ENCODE data around the gene COL23A1.

COL23A1 gene

DNA sequence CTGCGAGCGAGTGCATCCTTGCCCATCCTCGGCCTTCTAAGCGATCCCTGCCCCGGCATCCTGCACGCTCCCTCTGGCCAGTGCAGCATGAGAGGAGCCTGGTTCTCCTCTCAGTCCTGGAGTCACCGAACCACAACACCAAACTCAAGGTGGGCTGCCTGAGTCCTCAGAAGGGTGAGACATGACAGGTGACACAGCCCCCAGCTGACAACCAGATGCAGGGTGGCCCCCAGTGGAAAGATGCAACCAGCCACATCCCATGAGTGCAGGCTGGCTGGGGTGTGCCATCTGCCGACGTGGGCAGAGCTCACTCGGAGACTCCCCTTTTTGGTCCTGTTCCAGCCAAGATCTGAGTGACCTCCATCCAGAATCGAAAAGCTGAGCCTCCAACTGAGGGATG is 58.4 kb downstream of the COL23A1 start:
- Histone ChIP-seq H3K4me1 (no peaks in the 10 kb centered on the region), H3K27me3 (peaks cover 0 to 9% of the 10 kb centered on the region in 2 donors), H3K27ac (no peak overlapping the region), H3K36me3 (no peaks in the 10 kb centered on the region), H3K9me3 (no peaks in the 10 kb centered on the region), H3K4me3 (no peak overlapping the region)
- intact Hi-C loops (cut with DNase I; ENCODE audit: low total_unique reads) = no loop called here
- TF ChIP-seq, protein P1, sequence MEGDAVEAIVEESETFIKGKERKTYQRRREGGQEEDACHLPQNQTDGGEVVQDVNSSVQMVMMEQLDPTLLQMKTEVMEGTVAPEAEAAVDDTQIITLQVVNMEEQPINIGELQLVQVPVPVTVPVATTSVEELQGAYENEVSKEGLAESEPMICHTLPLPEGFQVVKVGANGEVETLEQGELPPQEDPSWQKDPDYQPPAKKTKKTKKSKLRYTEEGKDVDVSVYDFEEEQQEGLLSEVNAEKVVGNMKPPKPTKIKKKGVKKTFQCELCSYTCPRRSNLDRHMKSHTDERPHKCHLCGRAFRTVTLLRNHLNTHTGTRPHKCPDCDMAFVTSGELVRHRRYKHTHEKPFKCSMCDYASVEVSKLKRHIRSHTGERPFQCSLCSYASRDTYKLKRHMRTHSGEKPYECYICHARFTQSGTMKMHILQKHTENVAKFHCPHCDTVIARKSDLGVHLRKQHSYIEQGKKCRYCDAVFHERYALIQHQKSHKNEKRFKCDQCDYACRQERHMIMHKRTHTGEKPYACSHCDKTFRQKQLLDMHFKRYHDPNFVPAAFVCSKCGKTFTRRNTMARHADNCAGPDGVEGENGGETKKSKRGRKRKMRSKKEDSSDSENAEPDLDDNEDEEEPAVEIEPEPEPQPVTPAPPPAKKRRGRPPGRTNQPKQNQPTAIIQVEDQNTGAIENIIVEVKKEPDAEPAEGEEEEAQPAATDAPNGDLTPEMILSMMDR (IDR thresholded peaks at IDR 0.05) = no peak
- DNase-seq = peak in 1 of 2 donors; percentile 28

DNA sequence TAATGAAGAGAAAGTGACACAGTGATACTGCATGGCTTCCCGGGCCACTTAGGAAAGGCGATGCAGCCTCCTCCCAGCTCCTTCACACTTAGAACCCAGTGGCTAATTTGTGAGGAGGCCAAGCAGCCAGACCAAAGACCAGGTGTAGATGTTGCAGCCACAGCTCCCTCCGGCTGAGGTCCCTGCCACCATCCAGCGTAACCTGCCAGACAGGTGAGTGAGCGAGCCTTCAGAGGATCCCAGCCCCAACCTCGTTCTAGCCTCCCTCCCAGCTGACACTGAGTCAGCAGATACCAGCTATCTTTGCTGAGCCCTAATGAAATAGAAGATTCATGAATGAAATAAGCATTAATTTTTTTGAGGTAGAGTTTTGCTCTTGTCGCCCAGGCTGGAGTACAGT is 59.7 kb downstream of the COL23A1 start:
- Histone ChIP-seq H3K9me3 (no peaks in the 10 kb centered on the region), H3K4me1 (no peaks in the 10 kb centered on the region), H3K36me3 (no peaks in the 10 kb centered on the region), H3K27ac (no peak overlapping the region), H3K4me3 (no peak overlapping the region), H3K27me3 (peaks cover 0 to 5% of the 10 kb centered on the region in 2 donors)
- TF ChIP-seq, protein P1 (IDR thresholded peaks at IDR 0.05) = no peak
- no peak for DNase-seq
- intact Hi-C loops (cut with DNase I; ENCODE audit: low total_unique reads) = no loop called here

- intact Hi-C loops (cut with DNase I; ENCODE audit: low total_unique reads) = no loop called here
- H3K27me3 ChIP-seq = no peaks in the 10 kb centered on the region
- no peaks in the 10 kb centered on the region for H3K9me3 ChIP-seq
- TF ChIP-seq, protein P1 (IDR thresholded peaks at IDR 0.05) = no peak
- no peaks in the 10 kb centered on the region for H3K4me1 ChIP-seq
- H3K27ac ChIP-seq = no peak overlapping the region
- peak in 1 of 2 donors; percentile 35 for DNase-seq
- no peaks in the 10 kb centered on the region for H3K36me3 ChIP-seq
- H3K4me3 ChIP-seq = no peak overlapping the region
These were observed 61.1 kb downstream of the COL23A1 start for GRCh38 chr5:178529080-178529479.

GRCh38 chr5:178527458-178528307 is 62.5 kb downstream of the COL23A1 start:
- intact Hi-C loops (cut with DNase I; ENCODE audit: low total_unique reads) = no loop called here
- no peak overlapping the region for H3K27ac ChIP-seq
- H3K36me3 ChIP-seq = no peaks in the 10 kb centered on the region
- peak in 1 of 2 donors; percentile 58 for DNase-seq
- TF ChIP-seq, protein P1 (IDR thresholded peaks at IDR 0.05) = no peak
- no peaks in the 10 kb centered on the region for H3K27me3 ChIP-seq
- no peaks in the 10 kb centered on the region for H3K9me3 ChIP-seq
- H3K4me3 ChIP-seq = no peak overlapping the region
- H3K4me1 ChIP-seq = no peaks in the 10 kb centered on the region

DNA sequence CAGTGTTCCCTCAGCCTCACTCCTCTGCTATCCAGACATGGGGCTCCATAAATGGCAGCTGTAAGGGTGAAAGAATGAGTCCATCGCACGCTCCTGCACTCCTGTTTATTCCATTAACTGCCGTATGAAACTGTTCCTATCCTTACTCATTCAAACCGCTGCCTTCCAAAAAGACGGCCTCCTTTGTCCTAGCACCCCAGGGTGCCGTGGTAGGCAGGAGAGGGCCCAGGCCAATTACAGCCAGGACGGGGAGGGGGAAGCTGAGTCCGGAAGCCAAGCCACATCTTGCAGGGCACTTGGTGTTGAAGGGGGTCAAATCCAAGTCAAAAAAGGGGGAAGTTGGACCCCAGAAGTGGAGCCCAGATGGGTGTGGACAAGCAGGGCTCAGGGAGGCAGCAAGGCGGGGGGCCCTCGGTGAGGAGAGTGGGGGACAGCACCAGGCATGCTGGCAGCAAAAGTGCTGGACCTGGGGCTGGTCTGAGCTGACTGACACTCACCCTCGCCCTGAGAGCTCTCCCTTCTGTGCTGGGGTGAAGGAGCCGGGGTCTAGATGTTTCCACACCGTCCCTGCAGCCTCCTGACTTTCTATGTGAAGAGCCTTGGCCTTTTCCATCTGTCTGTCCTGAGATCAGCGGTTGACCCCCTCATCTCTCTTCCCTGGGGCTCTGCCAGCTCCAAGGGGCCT is 63.3 kb downstream of the COL23A1 start:
- TF ChIP-seq, protein P1 (IDR thresholded peaks at IDR 0.05) = no peak
- intact Hi-C loops (cut with DNase I; ENCODE audit: low total_unique reads) = no loop called here
- no peak for DNase-seq
- Histone ChIP-seq H3K4me3 (no peak overlapping the region), H3K36me3 (no peaks in the 10 kb centered on the region), H3K9me3 (no peaks in the 10 kb centered on the region), H3K27ac (no peak overlapping the region), H3K27me3 (no peaks in the 10 kb centered on the region), H3K4me1 (no peaks in the 10 kb centered on the region)

Data from tibial artery (tissue), 4 donors.